Ovary (tissue), 3 donors: ENCODE measurements around the gene PAQR8.

Experiments used
- CTCF ChIP-seq, 3 donors: fragments of 450-650 bp in 2 of 3; fragments of 200-600 bp in 1 of 3; IDR thresholded peaks; one replicate each; pipeline versions ENCODE4 v1.5.1 to v1.8.0; 2016 to 2022; ENCODE audit warnings: antibody characterized with exemption in 3 of 3, mild to moderate bottlenecking in 1 of 3
- EP300 ChIP-seq: sonication (generic); formaldehyde crosslinking; IDR thresholded peaks from one replicate; pipeline ENCODE4 v1.6.1; 2017; ENCODE audit warnings: antibody characterized with exemption
- POLR2A ChIP-seq: fragments of 450-650 bp; IDR thresholded peaks from one replicate; pipeline ENCODE4 v1.6.1; 2017; ENCODE audit warnings: antibody characterized with exemption, mild to moderate bottlenecking, moderate library complexity
- donor health status: DM: no; HTN: no; CAD: no.

- no peak for TF ChIP-seq CTCF (IDR thresholded peaks at IDR 0.05)
- TF ChIP-seq EP300, result no peak
- no peak for TF ChIP-seq POLR2A
These were observed 14.1 kb upstream of the PAQR8 start for GRCh38 chr6:52347818-52348217.
